HG03097 (cell line): ENCODE results near the gene GSTK1.
"Not testable (repeated sequence)": the region's sequence is repeated elsewhere in the genome, so short reads cannot be mapped to it uniquely, and the experiment has no call there.

Experiments
- ATAC-seq: cut with Tn5 transposase; IDR thresholded peaks from one replicate; pipeline ENCODE4 v1.9.1; 2021; ENCODE audit not compliant: unreplicated experiment, low FRiP score

Gene GSTK1

GRCh38 chr7:143263266-143264195 is at the start of gene GSTK1:
Gene GSTK1 (plus strand): TSS chr7:143263441. CDS start chr7:143263514, 73 bp downstream.
- ATAC-seq = peak; percentile 99

- ATAC-seq = not testable (repeated sequence)
Measured at GRCh38 chr7:143213478-143213877, 49.8 kb upstream of the GSTK1 start.

- peak; percentile 91 for ATAC-seq
Measured at GRCh38 chr7:143214789-143215679, 48.2 kb upstream of the GSTK1 start.

GRCh38 chr7:143216151-143216550 is 47.1 kb upstream of the GSTK1 start:
- ATAC-seq = no peak

GRCh38 chr7:143216686-143217085 is 46.6 kb upstream of the GSTK1 start:
- no peak for ATAC-seq

GRCh38 chr7:143217806-143218205 is 45.4 kb upstream of the GSTK1 start:
- no peak for ATAC-seq

- no peak for ATAC-seq
Measured at GRCh38 chr7:143221286-143221685, 42.0 kb upstream of the GSTK1 start.

- ATAC-seq = no peak
Measured at GRCh38 chr7:143221737-143222136, 41.5 kb upstream of the GSTK1 start, which contains the start of gene TAS2R40. Gene TAS2R40 (plus strand): TSS chr7:143222037. CDS start chr7:143222079, 42 bp downstream.

DNA sequence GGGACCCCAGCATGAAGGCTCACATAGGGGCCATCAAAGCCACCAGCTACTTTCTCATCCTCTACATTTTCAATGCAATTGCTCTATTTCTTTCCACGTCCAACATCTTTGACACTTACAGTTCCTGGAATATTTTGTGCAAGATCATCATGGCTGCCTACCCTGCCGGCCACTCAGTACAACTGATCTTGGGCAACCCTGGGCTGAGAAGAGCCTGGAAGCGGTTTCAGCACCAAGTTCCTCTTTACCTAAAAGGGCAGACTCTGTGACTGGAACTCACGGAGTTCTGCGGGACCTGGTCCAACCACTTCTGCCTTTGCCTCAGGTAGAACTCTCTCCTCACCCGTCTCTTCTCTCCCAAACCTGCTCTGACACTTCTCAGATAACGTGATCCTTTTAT is 40.5 kb upstream of the GSTK1 start:
- ATAC-seq = no peak

DNA sequence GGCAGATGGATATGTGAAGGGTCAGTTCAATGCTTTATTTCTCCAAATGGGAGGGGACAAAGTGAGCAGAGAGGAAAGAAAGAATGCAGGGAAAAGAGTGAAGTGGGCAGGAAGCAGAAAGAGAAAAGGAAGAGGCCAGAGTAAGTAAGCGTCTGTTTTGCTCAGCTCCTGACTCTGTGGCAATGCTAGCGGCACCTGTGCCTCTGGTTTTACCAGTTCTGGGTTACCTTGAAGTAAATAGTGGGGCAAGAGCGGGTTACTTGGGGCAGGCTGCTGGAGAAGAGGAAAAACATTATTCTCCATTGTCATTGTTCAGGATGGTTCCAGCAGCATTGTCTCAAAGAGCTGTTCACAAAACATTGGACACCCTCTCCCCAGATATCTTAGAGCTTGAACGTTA is 39.5 kb upstream of the GSTK1 start:
- ATAC-seq = no peak

- ATAC-seq = no peak
Measured at GRCh38 chr7:143225047-143225446, 38.2 kb upstream of the GSTK1 start.

DNA sequence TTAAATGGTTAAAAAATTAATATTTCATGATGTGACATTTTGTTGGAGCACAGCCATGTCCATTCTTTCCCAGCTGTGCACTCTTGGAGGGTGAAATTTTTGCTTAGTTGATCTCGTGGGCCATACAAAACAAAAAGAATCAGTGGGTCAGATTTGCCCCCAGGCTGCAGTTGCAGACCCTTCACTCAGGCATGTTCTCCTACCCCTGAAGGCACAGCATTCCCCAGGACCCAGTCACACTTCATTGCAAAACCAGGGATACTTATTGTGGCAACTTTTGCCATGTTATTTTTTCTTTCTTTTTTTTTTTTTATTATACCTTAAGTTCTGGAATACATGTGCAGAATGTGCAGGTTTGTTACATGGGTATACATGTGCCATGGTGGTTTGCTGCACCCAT is 35.4 kb upstream of the GSTK1 start:
- ATAC-seq = no peak

DNA sequence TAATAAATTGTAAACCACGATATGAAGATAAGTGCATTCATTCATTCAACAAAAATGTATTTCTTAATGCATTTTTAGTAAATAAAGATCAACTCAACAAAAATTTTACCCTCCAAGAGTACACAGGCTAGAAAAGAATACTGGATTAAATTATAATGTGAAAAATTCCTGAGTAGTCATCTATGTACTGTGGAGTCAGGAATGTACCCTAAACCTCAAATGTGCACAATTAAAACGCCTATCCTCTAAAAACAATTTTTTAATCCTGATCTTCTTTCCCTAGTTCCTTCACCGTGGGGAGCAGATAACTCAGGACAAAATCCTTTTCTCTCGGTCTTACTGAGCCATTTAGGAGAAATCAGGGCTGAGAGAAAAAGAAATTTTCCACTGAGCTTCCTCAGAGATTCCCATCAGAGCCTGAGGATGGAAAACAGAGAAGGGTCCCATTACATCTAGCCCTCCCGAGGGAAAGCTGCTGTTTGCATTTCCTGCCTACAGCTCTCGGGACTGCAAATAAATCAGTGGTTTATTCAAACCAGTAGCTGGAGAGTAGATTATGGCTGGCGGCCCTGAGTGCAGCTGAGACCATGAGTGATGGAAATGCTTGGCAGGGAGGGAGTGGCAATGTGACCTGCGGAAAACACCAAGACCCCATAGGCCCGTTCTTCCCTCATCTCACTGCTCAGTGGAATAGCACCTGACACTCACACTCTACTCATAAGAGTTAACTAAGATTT is 34.0 kb upstream of the GSTK1 start:
- no peak for ATAC-seq

GRCh38 chr7:143230602-143231457 is 32.4 kb upstream of the GSTK1 start:
- ATAC-seq = no peak

DNA sequence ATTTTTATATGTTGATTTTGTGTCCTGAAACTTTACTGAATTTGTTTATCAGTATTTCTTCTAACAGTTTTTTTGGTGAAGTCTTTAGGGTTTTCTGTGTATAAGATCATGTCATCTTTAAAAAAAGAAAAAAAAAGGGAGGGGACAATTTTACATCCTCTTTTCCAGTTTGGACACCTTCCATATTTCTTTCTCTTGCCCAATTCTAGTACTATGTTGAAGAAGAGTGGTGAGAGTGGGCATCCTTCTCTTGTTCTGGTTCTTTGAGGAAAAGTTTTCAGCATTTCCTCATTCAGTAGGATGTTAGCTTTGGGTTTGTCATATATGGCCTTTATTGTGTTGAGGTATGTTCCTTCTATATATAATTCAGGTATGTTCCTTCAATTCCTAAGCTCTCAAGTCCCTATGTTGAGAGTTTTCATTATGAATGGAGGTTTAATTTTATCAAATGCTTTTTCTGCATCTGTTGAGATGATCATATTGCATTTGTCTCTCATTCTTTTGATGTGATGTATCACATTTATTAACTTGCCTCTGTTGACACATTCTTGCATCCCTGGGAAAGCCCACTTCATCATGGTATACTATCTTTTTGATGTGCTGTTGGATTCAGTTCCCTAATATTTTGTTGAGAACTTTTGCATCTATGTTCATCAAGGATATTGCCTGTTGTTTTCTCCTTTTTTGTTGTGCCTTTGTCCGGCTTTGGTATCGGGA is 29.3 kb upstream of the GSTK1 start:
- no peak for ATAC-seq

DNA sequence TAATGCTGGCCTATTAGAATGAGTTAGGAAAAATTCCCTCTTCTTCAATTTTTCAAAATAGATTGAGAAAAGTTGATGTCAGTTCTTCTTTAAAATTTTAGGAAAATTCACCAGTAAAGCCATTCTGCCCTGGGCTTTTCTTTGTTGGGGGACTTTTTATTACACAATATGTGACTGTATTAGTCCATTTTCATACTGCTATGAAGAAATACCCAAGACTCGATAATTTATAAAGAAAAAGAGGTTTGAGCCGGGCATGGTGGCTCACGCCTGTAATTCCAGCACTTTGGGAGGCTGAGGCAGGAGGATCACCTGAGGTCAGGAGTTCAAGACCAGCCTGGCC is 28.7 kb upstream of the GSTK1 start:
- ATAC-seq = no peak

DNA sequence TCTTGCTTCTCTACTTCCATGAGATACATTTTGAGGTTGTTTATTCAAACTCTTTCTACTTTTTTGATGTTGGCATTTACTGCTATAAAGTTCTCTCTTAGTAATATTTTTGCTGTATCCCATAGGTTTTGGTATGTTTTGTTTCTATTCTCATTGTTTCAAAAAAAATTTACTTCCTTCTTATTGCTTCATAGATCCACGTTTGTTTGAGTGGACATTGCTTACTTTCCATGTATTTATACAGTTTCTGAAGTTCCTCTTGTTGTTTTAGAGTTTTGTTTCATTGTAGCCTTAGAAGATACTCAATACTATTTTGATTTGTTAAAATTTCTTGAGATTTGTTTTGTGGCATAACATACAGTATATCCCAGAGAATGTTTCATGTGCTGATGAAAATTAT is 27.7 kb upstream of the GSTK1 start:
- no peak for ATAC-seq

DNA sequence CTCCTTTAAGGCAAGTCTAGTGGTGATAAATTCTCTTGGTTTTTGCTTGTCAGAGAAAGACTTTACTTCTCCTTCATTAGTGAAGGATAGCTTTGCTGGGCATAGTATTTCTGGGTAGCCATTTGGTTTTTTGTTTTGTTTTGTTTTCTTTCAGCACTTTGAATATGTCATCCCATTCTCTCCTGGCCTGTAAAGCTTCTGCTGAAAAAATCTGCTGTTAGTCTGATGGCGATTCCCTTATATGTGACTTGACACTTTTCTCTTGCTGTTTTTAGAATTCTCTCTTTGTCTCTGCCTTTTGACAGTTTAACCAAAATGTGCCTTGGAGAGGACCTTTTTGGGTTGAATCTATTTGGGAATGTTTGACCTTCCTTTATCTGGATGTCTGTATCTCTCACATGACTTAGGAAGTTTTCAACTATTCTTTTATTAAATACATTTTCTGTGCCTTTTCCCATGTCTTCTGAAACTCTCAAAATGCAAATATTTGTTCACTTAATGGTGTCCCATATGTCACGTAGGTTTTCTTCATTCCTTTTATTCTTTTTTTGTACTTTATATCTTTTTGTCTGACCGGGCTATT is 26.7 kb upstream of the GSTK1 start:
- no peak for ATAC-seq

GRCh38 chr7:143237366-143237765 is 25.9 kb upstream of the GSTK1 start:
- ATAC-seq = no peak
